Kidney glomerular epithelial cell (primary cell): Measurements from ENCODE around the gene CRYGB.
"Not testable (repeated sequence)": the region's sequence is repeated elsewhere in the genome, so short reads cannot be mapped to it uniquely, and the experiment has no call there.

Experiments
- DNase-seq: peaks from one replicate; lab custom pipeline; 2025; lab: John Stamatoyannopoulos, UW

The CRYGB gene

GRCh38 chr2:208150094-208150493 lies 4.1 kb upstream of the CRYGB start:
- DNase-seq, result no peak

- DNase-seq, result no peak
Measured at GRCh38 chr2:208148803-208149202, 2.8 kb upstream of the CRYGB start.

- DNase-seq, result no peak
Measured at GRCh38 chr2:208147759-208148158, 1.8 kb upstream of the CRYGB start.

GRCh38 chr2:208147008-208147407 lies 1.1 kb upstream of the CRYGB start:
- no peak for DNase-seq

DNA sequence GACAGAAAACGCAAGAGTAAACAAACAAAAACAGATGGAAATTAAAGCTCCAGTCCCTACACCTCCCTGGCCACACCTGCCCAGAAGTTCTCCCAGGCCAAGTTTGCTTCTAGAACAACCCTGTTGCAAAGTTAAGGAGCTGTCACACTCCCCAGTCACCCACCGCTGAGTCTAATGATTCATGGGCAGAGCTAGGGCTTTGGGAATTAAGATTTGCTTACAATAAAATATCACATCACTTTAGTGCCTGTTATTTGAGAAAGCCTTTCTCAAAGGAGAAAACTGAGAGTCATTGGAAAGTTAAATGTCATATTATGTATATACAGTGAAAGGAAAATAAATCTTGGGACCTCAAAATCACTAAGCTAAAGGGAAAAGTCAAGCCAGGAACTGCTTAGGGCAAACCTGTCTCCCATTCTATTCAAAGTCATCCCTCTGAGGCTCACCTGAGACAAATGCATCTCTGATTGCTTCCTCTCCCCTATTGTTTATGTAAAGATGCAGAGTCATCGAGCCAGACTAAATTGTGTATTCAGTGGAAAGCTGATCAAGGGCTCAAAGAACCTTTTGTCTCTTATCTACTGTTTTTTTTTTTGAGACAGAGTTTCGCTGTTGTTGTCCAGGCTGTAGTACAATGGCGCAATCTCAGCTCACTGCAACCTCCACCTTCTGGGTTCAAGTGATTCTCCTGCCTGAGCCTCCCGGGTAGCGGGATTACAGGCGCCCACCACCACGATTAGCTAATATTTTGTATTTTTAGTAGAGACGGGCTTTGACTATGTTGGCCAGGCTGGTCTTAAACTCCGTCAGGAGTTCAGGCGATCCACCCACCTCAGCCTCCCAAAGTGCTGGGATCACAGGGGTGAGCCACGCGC lies 2.8 kb downstream of the CRYGB start:
- no peak for DNase-seq

GRCh38 chr2:208142240-208142924 lies 3.6 kb downstream of the CRYGB start:
- no peak for DNase-seq

DNA sequence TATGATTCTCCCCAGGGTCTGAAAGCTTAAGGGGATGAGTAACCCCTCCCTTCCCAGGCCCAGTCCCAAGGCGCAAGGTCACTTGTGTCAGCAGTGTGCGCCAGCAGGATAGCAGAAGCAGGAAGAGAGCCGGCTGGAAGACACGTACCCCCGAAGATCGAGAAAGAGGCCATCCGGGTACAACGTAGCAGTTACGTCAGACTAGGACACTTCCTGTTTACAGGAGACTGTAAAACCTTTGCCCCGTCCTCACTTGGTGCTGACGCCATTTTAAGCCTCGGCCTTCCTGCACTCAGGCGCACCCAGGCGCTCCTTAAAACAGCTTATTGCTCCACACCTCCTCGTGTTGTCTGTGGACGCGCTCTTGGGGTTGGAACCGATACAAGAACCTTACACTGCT lies 6.5 kb downstream of the CRYGB start:
- no peak for DNase-seq

- not testable (repeated sequence) for DNase-seq
Measured at GRCh38 chr2:208138334-208138733, 7.6 kb downstream of the CRYGB start.

GRCh38 chr2:208136716-208137094 lies 9.3 kb downstream of the CRYGB start:
- no peak for DNase-seq

DNA sequence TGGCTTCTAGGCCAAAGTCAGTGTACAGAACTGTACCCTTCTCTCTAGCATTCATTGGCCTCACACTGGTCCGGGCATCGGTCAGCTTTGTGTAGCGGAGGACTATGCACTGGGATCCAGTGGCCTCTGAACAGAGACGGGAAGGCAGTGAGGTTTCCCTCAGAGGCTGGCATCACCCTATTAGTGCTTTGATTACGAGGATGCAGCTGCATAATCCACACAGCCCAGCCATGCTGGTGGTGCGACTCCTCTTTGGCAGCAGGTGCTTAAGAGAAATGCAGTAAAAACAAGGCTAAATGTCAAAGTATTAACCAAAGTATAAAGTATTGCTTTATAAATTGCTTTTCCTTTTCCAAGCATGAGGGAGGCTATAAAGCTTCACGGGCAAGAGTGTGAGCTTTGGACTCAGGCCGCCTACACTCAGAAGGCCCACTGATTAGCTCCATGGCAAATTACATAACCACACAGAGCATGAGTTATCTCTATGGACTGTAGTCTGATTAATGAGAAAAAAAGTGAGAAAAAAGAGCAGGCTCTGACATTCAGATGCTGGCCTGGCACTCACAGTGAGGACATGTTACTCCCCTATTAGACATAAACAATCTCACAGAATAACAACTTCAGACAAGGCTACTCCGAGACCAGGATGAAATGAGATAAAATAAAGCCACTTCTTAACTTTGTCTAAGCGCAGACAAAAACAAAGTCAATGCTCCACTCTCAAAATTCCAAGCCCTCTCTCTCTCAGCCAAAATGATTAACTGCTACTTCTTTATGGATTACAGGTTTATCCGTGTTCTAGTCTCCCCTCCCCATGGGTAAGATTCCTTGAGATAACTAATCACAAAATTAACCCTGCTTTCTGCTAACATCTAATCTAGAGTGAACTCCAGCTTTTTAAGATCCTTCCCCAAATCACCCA lies 9.9 kb downstream of the CRYGB start:
- DNase-seq, result no peak

DNA sequence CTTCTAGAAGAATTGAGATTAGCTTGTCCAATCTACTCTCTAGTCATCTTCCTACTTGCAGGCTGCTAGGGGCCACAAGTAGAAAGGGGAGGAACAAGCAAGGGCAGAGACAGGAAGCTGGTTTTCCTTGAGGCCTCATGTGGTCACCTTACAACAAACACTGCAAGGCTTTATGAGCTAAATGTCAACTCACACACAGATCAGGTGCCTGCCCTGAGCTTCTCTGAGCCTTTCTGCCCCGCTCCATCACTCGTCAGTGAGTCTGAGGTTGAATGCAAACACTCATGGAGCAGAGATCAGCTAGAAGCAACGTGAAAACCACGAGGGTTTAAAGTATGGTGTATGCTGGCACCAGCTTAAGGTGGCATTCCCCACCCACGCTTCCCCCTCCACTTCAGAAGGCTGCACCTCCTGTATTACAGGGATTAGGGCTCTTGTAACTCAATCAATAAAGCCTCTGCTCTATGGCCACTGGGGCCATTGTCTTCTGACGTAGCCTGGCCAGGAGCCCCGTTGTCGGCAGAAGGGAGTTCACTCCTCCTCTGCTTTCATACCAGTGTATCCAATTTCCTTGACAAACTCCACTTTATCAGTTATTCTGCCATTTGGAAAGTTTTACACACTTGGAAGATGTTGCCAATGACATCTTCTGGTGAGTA lies 10.9 kb downstream of the CRYGB start:
- DNase-seq, result no peak

DNA sequence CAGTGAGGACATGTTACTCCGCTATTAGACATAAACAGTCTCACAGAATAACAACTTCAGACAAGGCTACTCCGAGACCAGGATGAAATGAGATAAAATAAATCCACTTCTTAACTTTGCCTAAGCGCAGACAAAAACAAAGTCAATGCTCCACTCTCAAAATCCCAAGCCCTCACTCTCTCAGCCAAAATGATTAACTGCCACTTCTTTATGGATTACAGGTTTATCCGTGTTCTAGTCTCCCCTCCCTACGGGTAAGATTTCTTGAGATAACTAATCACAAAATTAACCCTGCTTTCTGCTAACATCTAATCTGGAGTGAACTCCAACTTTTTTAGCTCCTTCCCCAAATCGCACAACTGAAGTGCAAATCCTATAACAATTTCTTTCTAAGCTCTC lies 15.2 kb downstream of the CRYGB start:
- DNase-seq, result no peak

GRCh38 chr2:208129744-208130711 lies 15.9 kb downstream of the CRYGB start, which contains the start of gene CRYGC:
TSS of gene CRYGC (minus strand) at chr2:208129828. CDS start at chr2:208129792, 36 bp downstream.
- DNase-seq, result peak; percentile 24

GRCh38 chr2:208128136-208128535 lies 17.8 kb downstream of the CRYGB start:
- no peak for DNase-seq

DNA sequence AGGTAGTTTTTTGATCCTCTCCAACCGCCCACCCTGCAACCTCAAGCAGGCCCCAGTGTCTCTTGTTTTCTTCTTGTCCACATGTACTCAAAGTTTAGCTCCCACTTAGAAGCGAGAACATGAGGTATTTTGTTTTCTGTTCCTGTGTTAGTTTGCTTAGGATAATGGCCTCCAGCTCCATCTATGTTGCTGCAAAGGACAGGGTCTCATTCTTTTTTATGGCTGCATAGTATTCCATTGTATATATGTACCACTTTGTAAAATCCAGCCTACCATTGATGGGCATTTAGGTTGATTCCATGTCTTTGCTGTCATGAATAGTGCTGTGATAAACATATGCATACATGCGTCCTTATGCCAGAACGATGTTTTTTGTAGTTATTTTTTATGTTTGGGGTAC lies 18.9 kb downstream of the CRYGB start:
- no peak for DNase-seq

- DNase-seq, result no peak
Measured at GRCh38 chr2:208125251-208125650, 20.7 kb downstream of the CRYGB start.

- not testable (repeated sequence) for DNase-seq
Measured at GRCh38 chr2:208124013-208124715, 21.8 kb downstream of the CRYGB start, which contains the start of gene CRYGD. TSS of gene CRYGD (minus strand) at chr2:208124524. CDS start at chr2:208124473, 51 bp downstream.

GRCh38 chr2:208122248-208122647 lies 23.7 kb downstream of the CRYGB start:
- DNase-seq, result no peak

DNA sequence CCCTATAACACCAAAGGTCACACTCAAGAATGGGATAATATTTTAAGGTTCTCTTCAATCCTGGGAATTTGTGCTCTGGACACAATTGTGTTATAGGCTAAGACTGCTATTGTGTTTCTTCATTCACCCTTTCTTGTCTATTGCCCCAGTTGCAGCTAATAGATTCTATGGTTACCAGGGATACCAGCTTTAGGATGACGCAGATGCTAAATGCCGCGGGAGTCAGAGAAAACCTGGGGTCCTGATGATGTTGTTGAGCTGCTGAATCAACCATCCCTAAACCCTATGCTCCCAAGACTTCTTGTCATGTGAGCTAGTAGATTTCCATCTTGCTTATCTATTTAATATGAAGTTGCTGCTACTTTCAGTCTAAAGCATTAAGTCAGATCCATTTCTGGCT lies 27.0 kb downstream of the CRYGB start:
- DNase-seq, result no peak

DNA sequence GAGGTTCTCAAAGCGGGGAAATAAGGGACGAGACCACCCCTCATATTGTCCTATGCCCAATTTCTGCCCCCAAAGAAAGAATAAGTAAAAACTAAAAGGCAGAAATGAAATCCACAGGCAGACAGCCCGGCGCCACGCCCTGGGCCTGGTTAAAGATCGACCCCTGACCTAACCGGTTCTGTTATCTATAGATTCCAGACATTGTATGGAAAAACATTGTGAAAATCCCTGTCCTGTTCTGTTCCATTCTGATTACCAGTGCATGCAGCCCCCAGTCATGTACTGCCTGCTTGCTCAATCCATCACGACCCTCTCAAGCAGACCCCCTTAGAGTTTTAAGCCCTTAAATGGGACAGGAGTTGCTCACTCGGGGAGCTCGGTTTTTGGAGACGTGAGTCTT lies 28.6 kb downstream of the CRYGB start:
- not testable (repeated sequence) for DNase-seq
